ENCODE measurements around the gene DSTN.

Gene DSTN

GRCh38 chr20:17583126-17583525, 13.3 kb downstream of the DSTN start:
- DNase-seq (ENCODE audit: low spot score): no peak

GRCh38 chr20:17584689-17585088, 14.8 kb downstream of the DSTN start:
- DNase-seq (ENCODE audit: low spot score): no peak

GRCh38 chr20:17586250-17586649, 16.4 kb downstream of the DSTN start:
- DNase-seq (ENCODE audit: low spot score): no peak

- no peak for DNase-seq (ENCODE audit: low spot score)
Measured at GRCh38 chr20:17587148-17587547, 17.3 kb downstream of the DSTN start.

- DNase-seq (ENCODE audit: low spot score): no peak
Measured at GRCh38 chr20:17587824-17588223, 17.9 kb downstream of the DSTN start.

- DNase-seq (ENCODE audit: low spot score): no peak
Measured at GRCh38 chr20:17589161-17589834, 19.4 kb downstream of the DSTN start.

GRCh38 chr20:17590245-17590644, 20.4 kb downstream of the DSTN start:
- no peak for DNase-seq (ENCODE audit: low spot score)

- no peak for DNase-seq (ENCODE audit: low spot score)
Measured at GRCh38 chr20:17593902-17594301, 24.0 kb downstream of the DSTN start.

GRCh38 chr20:17594443-17594842, 24.6 kb downstream of the DSTN start:
- DNase-seq (ENCODE audit: low spot score): no peak

- DNase-seq (ENCODE audit: low spot score): no peak
Measured at GRCh38 chr20:17595856-17596255, 26.0 kb downstream of the DSTN start.

GRCh38 chr20:17598013-17598550, 28.2 kb downstream of the DSTN start:
- no peak for DNase-seq (ENCODE audit: low spot score)

- DNase-seq (ENCODE audit: low spot score): no peak
Measured at GRCh38 chr20:17601957-17602356, 32.1 kb downstream of the DSTN start.

- no peak for DNase-seq (ENCODE audit: low spot score)
Measured at GRCh38 chr20:17602493-17602892, 32.6 kb downstream of the DSTN start.

- peak; percentile 15 for DNase-seq (ENCODE audit: low spot score)
Measured at GRCh38 chr20:17605131-17605660, 35.3 kb downstream of the DSTN start.

GRCh38 chr20:17606001-17606400, 36.1 kb downstream of the DSTN start:
- DNase-seq (ENCODE audit: low spot score): no peak

- no peak for DNase-seq (ENCODE audit: low spot score)
Measured at GRCh38 chr20:17608701-17609497, 39.0 kb downstream of the DSTN start.

- DNase-seq (ENCODE audit: low spot score): no peak
Measured at GRCh38 chr20:17609811-17610377, 40.0 kb downstream of the DSTN start.

GRCh38 chr20:17610566-17611289, 40.9 kb downstream of the DSTN start:
- no peak for DNase-seq (ENCODE audit: low spot score)

GRCh38 chr20:17611290-17611539, 41.3 kb downstream of the DSTN start:
- no peak for DNase-seq (ENCODE audit: low spot score)

- DNase-seq (ENCODE audit: low spot score): peak; percentile 66
Measured at GRCh38 chr20:17611540-17612286, 41.8 kb downstream of the DSTN start.

- DNase-seq (ENCODE audit: low spot score): no peak
Measured at GRCh38 chr20:17612287-17612991, 42.6 kb downstream of the DSTN start.

All from HuH-7.5 (cell line).